ENCODE results near the gene RAD51B.

DNA sequence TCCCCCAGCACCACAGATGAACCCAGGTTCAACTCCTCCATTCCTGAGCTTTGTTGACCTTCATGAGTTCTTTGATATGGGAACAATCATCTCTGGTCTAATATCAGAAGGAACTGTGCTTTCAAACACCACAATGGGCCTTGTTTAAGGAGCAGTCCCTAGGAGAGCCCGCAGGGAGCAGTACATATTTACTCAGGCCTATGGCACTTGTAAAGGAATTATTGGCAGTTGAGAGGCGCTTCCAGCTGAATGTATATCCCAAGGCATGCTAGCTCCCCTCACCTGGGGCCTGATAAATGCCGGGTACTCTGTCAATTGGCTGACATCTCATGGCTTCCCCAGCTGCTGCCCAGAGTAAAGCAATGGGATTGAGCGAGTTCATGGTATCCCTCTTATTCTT is 897.1 kb downstream of the RAD51B start:
- TF ChIP-seq, protein P1, sequence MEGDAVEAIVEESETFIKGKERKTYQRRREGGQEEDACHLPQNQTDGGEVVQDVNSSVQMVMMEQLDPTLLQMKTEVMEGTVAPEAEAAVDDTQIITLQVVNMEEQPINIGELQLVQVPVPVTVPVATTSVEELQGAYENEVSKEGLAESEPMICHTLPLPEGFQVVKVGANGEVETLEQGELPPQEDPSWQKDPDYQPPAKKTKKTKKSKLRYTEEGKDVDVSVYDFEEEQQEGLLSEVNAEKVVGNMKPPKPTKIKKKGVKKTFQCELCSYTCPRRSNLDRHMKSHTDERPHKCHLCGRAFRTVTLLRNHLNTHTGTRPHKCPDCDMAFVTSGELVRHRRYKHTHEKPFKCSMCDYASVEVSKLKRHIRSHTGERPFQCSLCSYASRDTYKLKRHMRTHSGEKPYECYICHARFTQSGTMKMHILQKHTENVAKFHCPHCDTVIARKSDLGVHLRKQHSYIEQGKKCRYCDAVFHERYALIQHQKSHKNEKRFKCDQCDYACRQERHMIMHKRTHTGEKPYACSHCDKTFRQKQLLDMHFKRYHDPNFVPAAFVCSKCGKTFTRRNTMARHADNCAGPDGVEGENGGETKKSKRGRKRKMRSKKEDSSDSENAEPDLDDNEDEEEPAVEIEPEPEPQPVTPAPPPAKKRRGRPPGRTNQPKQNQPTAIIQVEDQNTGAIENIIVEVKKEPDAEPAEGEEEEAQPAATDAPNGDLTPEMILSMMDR (IDR thresholded peaks at IDR 0.05): peak in 1 of 4 experiments; percentile 15
- no peak for TF ChIP-seq POLR2AphosphoS5 (IDR thresholded peaks at IDR 0.05)
